Measurements from ENCODE around the gene ISG15.
"Not testable (repeated sequence)": the region's sequence is repeated elsewhere in the genome, so short reads cannot be mapped to it uniquely, and the experiment has no call there.

Gene ISG15

DNA sequence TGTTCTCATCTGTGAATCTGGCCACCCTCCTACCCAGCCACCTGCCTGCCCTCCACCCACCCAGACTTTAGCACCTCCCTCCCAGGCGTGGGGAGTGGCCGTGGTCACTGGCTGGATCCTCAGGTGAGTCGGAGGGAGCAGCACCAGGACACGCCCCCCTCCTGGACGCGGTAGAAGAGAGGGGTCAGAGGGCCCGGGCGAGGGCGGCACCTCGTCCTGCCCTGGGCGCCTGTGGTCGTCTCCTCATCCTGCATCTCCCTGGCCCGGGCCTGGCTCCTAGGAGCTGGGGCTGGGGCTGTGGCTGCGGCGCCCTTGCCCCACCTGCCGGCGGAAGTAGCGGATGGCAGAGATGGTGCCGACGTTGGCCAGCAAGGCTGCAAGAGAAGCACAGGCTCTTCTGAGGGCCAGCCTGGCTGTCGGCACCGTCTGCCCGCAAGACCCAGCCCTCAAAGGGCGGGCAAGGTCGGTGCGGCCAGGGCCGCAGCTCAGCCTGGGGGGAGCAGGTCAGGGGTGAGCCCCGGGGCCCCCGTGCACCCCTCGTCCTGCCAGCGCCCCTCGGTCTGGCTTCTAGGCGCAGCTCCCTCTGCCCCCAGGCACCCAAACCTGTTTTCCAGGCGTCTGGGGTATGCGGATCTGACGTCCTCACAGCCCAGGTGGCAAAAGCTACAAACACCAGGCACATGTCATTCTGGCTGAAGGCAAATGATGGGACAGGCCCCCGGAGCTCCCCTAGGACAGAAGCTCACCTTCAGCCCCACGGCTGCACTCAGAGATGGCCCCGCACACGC lies 37.2 kb upstream of the ISG15 start:
- no peak for DNase-seq

DNA sequence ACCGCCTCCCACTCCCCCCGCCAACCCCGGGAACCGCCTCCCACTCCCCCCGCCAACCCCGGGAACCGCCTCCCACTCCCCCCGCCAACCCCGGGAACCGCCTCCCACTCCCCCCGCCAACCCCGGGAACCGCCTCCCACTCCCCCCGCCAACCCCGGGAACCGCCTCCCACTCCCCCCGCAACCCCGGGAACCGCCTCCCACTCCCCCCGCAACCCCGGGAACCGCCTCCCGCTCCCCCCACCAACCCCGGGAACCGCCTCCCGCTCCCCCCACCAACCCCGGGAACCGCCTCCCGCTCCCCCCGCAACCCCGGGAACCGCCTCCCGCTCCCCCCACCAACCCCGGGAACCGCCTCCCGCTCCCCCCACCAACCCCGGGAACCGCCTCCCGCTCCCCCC lies 36.5 kb upstream of the ISG15 start:
- not testable (repeated sequence) for DNase-seq

DNA sequence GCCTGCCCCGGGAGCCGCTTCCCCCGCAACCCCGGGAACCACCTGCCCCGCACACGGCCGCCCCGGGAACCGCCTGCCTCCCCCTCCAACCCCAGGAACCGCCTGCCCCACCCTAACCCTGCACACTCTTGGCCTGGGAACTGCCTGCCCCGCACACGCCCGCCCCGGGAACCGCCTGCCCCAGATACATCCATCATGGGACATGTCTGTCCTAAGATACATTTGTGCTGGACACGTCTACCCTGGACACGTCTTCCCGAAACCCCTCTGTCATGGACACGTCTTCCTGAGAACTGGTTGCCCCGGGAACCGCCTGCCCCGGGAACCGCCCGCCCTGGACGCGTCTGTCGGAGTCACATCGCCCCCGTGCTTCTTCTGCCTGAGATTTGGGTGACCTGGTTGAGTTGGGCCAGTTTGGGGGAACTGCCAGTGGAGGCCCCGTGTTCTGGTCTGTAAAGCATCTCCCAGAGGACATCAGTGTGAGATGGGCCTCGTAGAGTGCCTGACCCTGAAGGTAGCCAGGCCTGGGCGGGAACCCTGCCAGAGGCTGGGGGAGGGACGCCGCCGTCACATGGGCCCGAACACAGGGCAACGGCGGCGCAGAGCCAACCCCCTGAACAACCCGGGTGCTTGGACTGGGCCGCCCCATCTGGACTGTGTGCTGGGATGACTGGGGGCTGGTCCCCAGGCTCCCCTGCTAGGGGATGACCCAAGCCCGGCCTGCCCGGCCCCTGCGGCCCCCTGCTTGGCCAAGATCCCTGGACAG lies 35.0 kb upstream of the ISG15 start:
- no peak for DNase-seq

- no peak for DNase-seq
Observed at GRCh38 chr1:978835-979743, 34.2 kb upstream of the ISG15 start.

DNA sequence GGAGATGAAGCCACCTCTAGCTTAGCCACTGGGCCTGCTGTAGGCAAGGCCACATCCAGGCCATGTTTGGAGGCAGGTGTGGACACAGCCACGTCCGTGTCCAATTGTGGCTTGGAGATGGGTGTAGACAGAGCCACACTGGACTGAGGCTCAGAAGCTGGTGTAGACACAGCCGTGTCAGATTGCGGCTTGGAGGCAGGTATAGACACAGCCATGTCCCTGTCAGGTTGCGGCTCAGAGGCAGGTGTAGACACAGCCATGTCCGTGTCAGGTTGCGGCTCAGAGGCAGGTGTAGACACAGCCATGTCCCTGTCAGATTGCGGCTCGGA lies 33.6 kb upstream of the ISG15 start:
- DNase-seq = no peak

GRCh38 chr1:980137-980571 lies 33.1 kb upstream of the ISG15 start:
- DNase-seq = no peak

- no peak for DNase-seq
Observed at GRCh38 chr1:980602-981395, 32.5 kb upstream of the ISG15 start.

- DNase-seq = no peak
Observed at GRCh38 chr1:981491-981954, 31.8 kb upstream of the ISG15 start.

DNA sequence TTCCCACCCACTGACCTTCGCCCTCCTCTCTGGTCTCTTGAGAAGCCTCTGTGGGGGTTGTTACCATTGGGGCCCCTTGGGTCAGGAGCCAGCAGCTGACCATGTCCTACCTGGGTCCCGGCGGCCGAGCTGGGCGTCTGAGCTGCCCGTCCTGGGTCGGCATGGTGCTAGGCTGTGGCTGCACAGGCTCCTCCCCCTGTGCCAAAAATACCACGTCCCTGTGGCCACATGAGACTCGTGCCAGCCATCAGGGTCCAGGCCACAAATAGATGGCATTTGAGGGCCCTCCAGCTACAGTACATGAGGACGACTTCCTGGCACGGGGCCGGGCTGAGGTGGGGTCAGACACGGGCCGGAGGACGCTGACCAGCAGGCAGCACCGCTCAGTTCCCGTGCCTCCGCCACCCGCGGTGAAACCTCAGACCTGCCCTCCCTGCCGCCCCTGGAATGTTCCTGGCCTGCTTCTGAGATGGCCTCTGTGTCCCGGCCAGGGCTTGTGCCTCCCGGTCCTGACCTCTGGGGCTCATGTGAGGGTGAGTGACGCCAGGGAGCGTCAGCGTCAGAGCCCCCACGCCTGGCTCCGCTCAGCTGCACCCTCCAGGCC lies 31.2 kb upstream of the ISG15 start, which contains the start of gene PERM1:
TSS of gene PERM1 (minus strand) at position 139 of the 604 bp plus-strand sequence. CDS start 1,064 bp downstream, outside the sequence.
- DNase-seq = no peak

DNA sequence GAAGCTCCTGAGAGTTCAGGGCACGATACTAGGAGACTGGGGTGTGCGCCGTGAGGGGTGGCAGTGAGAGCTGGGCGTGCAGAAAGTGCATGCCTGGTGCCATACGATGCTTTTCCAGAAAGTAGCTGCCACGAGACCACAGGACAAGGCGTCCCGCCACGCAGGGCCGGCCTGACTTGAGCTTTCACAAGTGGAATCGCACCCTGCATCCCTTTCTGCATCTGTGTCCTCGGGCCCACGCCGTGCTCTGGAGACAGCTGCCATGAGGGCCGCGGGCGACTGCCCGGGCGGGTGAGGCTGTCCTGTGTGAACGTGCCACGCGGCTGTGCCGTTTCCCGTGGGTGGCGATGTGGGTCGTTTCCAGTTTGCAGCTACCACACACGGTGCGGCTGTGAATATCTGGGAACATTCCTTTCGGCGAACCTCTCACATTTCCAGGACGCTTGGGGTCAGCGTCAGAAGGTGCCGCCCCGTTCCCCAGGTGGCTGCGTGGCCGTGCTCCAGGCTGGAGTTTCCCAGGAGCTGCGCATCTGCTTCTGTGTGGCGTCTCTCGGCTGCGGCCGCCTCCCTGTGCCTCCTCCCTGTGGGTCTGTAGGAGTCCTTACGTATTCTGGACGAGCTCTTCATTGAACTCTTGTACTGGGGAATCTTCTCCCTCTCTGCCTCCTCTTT lies 30.4 kb upstream of the ISG15 start:
- no peak for DNase-seq

GRCh38 chr1:983798-984475 lies 29.4 kb upstream of the ISG15 start:
- DNase-seq = no peak

DNA sequence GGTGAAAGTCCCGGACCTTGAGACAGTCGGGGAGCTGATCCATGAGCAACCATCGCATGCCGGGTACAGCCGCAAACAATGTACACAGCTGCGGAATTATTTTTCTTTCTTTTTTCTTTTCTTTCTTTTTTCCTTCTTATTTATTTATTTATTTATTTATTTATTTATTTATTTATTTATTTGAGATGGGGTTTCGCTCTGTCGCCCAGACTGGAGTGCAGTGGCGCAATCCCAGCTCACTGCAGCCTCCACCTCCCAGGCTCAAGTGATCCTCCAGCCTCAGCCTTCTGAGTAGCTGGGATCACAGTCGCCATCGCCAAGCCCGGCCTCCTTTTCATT lies 28.9 kb upstream of the ISG15 start:
- DNase-seq = no peak

- DNase-seq = no peak
Observed at GRCh38 chr1:985126-985525, 28.2 kb upstream of the ISG15 start.

GRCh38 chr1:988061-988460 lies 25.2 kb upstream of the ISG15 start:
- DNase-seq = not testable (repeated sequence)

DNA sequence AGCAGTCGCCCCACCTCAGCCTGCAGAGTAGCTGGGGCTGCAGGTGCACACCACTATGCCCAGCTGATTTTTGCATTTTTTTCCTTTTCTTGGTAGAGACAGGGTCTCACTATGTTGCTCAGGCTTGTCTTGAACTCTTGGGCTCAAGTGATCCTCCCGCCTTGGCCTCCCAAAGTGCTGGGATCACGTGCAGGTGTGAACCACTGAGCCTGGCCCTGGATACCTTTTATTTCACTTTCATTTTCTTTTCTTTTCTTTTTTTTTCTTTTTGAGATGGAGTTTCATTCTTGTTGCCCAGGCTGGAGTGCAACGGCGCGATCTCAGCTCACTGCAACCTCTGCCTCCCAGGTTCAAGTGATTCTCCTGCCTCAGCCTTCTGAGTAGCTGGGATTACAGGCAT lies 22.0 kb upstream of the ISG15 start:
- DNase-seq = not testable (repeated sequence)

DNA sequence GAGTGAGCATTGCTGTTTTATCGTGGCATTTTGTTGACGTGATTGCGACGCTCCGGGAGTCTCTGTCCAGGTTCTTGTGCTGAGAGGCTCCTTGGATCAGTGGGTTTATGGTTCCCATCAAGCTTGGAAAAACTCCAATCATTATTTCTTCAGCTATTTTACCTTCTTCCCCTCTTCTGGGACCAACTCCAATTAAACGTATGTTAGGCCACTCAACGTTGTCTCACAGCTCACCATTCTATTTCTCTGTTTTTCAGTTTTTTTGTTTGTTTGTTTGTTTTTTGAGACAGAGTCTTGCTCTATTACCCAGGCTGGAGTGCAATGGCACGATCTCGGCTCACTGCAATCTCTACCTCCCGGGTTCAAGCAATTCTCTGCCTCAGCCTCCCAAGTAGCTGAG lies 21.4 kb upstream of the ISG15 start:
- DNase-seq = no peak

DNA sequence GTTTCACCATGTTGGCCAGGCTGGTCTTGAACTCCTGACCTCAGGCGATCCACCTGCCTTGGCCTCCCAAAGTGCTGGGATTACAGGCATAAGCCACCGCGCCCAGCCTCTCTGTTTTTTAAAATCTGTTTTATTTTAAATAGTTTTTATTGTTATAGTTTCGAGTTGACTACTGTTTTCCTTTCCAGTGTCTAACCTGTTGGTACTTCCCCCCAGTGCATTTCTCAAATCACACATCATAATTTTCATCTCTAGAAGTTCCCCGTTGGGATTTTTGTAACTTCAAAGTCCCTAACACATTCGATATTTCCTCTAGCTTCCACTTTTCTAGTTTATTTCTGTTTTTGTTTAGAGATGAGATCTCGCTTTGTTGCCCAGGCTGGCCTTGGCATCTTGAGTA lies 20.9 kb upstream of the ISG15 start:
- DNase-seq = no peak

DNA sequence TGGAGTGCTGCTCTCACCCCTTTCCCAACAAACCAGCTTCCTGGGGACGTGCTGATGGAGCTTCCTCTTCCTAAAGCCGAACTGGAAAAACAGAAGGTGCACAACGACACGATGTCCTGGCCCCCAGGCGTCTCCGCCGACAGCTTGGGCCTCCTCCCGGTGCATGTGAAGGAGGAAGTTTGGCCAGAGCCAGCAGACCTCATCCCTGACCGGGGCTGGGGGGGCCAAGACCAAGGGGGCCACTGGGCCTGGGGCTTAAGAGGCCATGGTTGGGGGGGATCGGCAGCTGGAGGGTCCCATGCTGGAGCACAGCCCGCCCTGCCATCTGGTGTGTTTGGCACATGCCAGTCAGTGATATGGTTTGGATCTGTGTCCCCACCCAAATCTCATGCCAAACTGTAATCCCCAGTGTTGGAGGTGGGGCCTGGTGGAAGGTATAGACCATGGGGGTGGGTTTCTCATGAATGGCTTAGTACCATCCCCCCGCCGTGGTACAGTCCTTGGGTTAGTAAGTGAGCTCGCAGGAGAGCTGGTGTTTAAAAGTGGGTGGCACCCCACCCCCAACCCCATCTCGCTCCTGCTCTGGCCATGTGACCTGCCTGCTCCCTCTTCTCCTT lies 19.8 kb upstream of the ISG15 start:
- DNase-seq = no peak

- DNase-seq = not testable (repeated sequence)
Observed at GRCh38 chr1:994546-994945, 18.8 kb upstream of the ISG15 start.

Measured in NCI-H2107 (cell line).